ENCODE data around the gene TDRD15.

- TF ChIP-seq CTCF (IDR thresholded peaks at IDR 0.05) (no peak), POLR2A (IDR thresholded peaks at IDR 0.05) (no peak)
Observed at GRCh38 chr2:21161122-21161521, 37.4 kb downstream of the TDRD15 start.

All from right lobe of liver (tissue), 4 donors.